IMR-90 (cell line): ENCODE data around the gene GNAS-AS1. TPM values are rescaled to one million over a fixed set of nuclear protein-coding genes. Genes with fewer than 3 reads are reported as not detected.
A peak's percentile ranks its signal among the peaks of the same experiment; 100 is the strongest.

ENCODE experiments used
- ATAC-seq: fragments of 200-7000 bp; cut with Tn5 transposase; 2 replicates; pipeline ENCODE4 v1.9.1; 2020; ENCODE audit warnings: low read depth, mild to moderate bottlenecking, moderate library complexity
- BruUV-seq: library from RNA; stranded (reverse); fragments of 400-500 nt; replicated peaks from 2 replicates; lab custom pipeline; 2021; lab: Mats Ljungman, UMichigan
- CTCF ChIA-PET: fragments of 300-600 bp; formaldehyde crosslinking; extraction: SDS; loops from one replicate; lab custom pipeline; 2021; ENCODE audit warnings: antibody characterized with exemption; lab: Yijun Ruan, JAX
- POLR2A ChIA-PET: fragments of 300-600 bp; sonication (Branson Sonifier 250); formaldehyde crosslinking; loops from one replicate; lab custom pipeline; 2022; ENCODE audit warnings: antibody characterized with exemption; ENCODE audit not compliant: unreplicated experiment; lab: Charles Lee
- DNase-seq: peaks from one replicate; pipeline ENCODE4 v3.0.0; 2013
- H2AFZ ChIP-seq: replicated peaks from 2 replicates; pipeline ENCODE3; 2013; ENCODE audit warnings: low read length, mild to moderate bottlenecking; ENCODE audit not compliant: poor library complexity
- H2AK5ac ChIP-seq: 2 replicates; pipeline ENCODE4 v1.6.1; 2013; ENCODE audit warnings: low read depth, low read length, inconsistent platforms
- H2AK9ac ChIP-seq: replicated peaks from 2 replicates; pipeline ENCODE3; 2013; ENCODE audit warnings: mild to moderate bottlenecking, low read depth, low read length, moderate library complexity; ENCODE audit not compliant: poor library complexity
- H2BK120ac ChIP-seq: 2 replicates; pipeline ENCODE4 v1.6.1; 2013; ENCODE audit warnings: low read depth, low read length, inconsistent platforms
- H2BK15ac ChIP-seq: 3 replicates; pipeline ENCODE4 v1.6.1; 2013; ENCODE audit warnings: low read depth, low read length, inconsistent platforms
- H2BK20ac ChIP-seq: 2 replicates; pipeline ENCODE4 v1.6.1; 2013; ENCODE audit warnings: low read depth, mild to moderate bottlenecking, inconsistent platforms, low read length, moderate library complexity
- H2BK5ac ChIP-seq: 2 replicates; pipeline ENCODE4 v1.6.1; 2013; ENCODE audit warnings: mild to moderate bottlenecking, low read depth, low read length, inconsistent platforms; ENCODE audit not compliant: poor library complexity, severe bottlenecking
- H3K14ac ChIP-seq: replicated peaks from 2 replicates; pipeline ENCODE4 v1.6.1; 2013; ENCODE audit warnings: low read depth, low read length, inconsistent platforms
- H3K18ac ChIP-seq: 2 replicates; pipeline ENCODE4 v1.6.1; 2013; ENCODE audit warnings: low read depth, low read length, control low read depth
- H3K23ac ChIP-seq: 2 replicates; pipeline ENCODE4 v1.6.1; 2013; ENCODE audit warnings: low read depth, low read length, inconsistent platforms
- H3K27ac ChIP-seq: 2 replicates; pipeline ENCODE4 v1.5.1; 2013; ENCODE audit warnings: mild to moderate bottlenecking, control low read depth, low read length; ENCODE audit not compliant: insufficient read depth
- H3K27me3 ChIP-seq: 2 replicates; pipeline ENCODE4 v1.6.1; 2013; ENCODE audit warnings: low read length; ENCODE audit not compliant: control insufficient read depth, insufficient read depth
- H3K36me3 ChIP-seq: 2 replicates; pipeline ENCODE4 v1.6.1; 2013; ENCODE audit warnings: low read length, mixed read lengths; ENCODE audit not compliant: control insufficient read depth, insufficient read depth
- H3K4ac ChIP-seq: 2 replicates; pipeline ENCODE4 v1.6.1; 2013; ENCODE audit warnings: low read depth, low read length, inconsistent platforms
- H3K4me1 ChIP-seq: 2 replicates; pipeline ENCODE4 v1.6.1; 2013; ENCODE audit warnings: low read length, mixed read lengths; ENCODE audit not compliant: control insufficient read depth, insufficient read depth
- H3K4me2 ChIP-seq: 2 replicates; pipeline ENCODE4 v1.6.1; 2013; ENCODE audit warnings: low read depth, mild to moderate bottlenecking, control low read depth, low read length, moderate library complexity
- H3K4me3 ChIP-seq: 2 replicates; pipeline ENCODE4 v1.5.1; 2013; ENCODE audit warnings: low read depth, mild to moderate bottlenecking, control low read depth, low read length, moderate library complexity; ENCODE audit not compliant: insufficient read depth
- H3K56ac ChIP-seq: 2 replicates; pipeline ENCODE4 v1.6.1; 2013; ENCODE audit warnings: low read length, inconsistent platforms; ENCODE audit not compliant: insufficient read depth; ENCODE audit errors: extremely low read depth
- H3K79me1 ChIP-seq, 2 experiments: 2 replicates each; pipeline ENCODE4 v1.6.1; 2013; ENCODE audit warnings: low read length in 2 of 2, inconsistent platforms in 1 of 2, low read depth in 1 of 2
- H3K9ac ChIP-seq: 2 replicates; pipeline ENCODE4 v1.6.1; 2013; ENCODE audit warnings: low read depth, low read length, control low read depth
- H3K9me1 ChIP-seq: 2 replicates; pipeline ENCODE4 v1.6.1; 2013; ENCODE audit warnings: low read length, inconsistent platforms; ENCODE audit not compliant: insufficient read depth
- H3K9me3 ChIP-seq: 2 replicates; pipeline ENCODE4 v1.6.1; 2013; ENCODE audit warnings: low read length; ENCODE audit not compliant: control insufficient read depth, insufficient read depth
- H4K20me1 ChIP-seq: 2 replicates; pipeline ENCODE4 v1.6.1; 2013; ENCODE audit warnings: low read length, inconsistent platforms; ENCODE audit not compliant: insufficient read depth
- H4K5ac ChIP-seq: 2 replicates; pipeline ENCODE4 v1.6.1; 2013; ENCODE audit warnings: mild to moderate bottlenecking, low read depth, low read length, control low read depth
- H4K8ac ChIP-seq, 2 experiments: 2 replicates each; pipeline ENCODE4 v1.6.1; 2013; ENCODE audit warnings: low read depth in 2 of 2, low read length in 2 of 2, control low read depth in 1 of 2, inconsistent platforms in 1 of 2
- H4K91ac ChIP-seq: 2 replicates; pipeline ENCODE4 v1.6.1; 2013; ENCODE audit warnings: low read depth, low read length, inconsistent platforms; ENCODE audit not compliant: insufficient read depth
- BHLHE40 ChIP-seq: fragments of 150-350 bp; IDR thresholded peaks from 2 replicates; pipeline ENCODE4 v1.6.1; 2016; ENCODE audit warnings: mild to moderate bottlenecking, low read depth, low read length
- CEBPB ChIP-seq: IDR thresholded peaks from 2 replicates; pipeline ENCODE4 v1.6.1; 2012; ENCODE audit warnings: low read depth, low read length, improper control_type of control experiment
- CHD1 ChIP-seq: IDR thresholded peaks from 2 replicates; pipeline ENCODE4 v1.6.1; 2012; ENCODE audit warnings: low read depth, low read length, improper control_type of control experiment
- FOS ChIP-seq: fragments of 150-350 bp; IDR thresholded peaks from 2 replicates; pipeline ENCODE4 v1.6.1; 2016; ENCODE audit warnings: low read depth, low read length
- MAZ ChIP-seq: IDR thresholded peaks from 2 replicates; pipeline ENCODE4 v1.6.1; 2012; ENCODE audit warnings: low read depth, mild to moderate bottlenecking, low read length, improper control_type of control experiment, moderate library complexity, borderline replicate concordance
- MXI1 ChIP-seq: IDR thresholded peaks from 2 replicates; pipeline ENCODE4 v1.6.1; 2012; ENCODE audit warnings: low read depth, mild to moderate bottlenecking, low read length, moderate library complexity, borderline replicate concordance
- NFE2L2 ChIP-seq: fragments of 150-350 bp; IDR thresholded peaks from 2 replicates; pipeline ENCODE4 v1.6.1; 2016; ENCODE audit warnings: low read depth, mild to moderate bottlenecking, low read length
- POLR2A ChIP-seq: IDR thresholded peaks from 2 replicates; pipeline ENCODE4 v1.6.1; 2012; ENCODE audit warnings: mild to moderate bottlenecking, low read depth, low read length
- RAD21 ChIP-seq: IDR thresholded peaks from 2 replicates; pipeline ENCODE4 v1.6.1; 2012; ENCODE audit warnings: low read length, improper control_type of control experiment
- RCOR1 ChIP-seq: IDR thresholded peaks from 2 replicates; pipeline ENCODE4 v1.6.1; 2012; ENCODE audit warnings: mild to moderate bottlenecking, low read length, improper control_type of control experiment; ENCODE audit not compliant: insufficient replicate concordance
- RFX5 ChIP-seq: IDR thresholded peaks from 2 replicates; pipeline ENCODE4 v1.8.0; 2012; ENCODE audit warnings: low read depth, mild to moderate bottlenecking, low read length, moderate library complexity
- WGBS, 2 experiments: methylation state at CpG; one replicate each; pipeline versions ENCODE4 v1.1.5 to v1.1.7; 2013; ENCODE audit warnings: missing lambda C conversion rate in 2 of 2; ENCODE audit not compliant: insufficient read length in 1 of 2; ENCODE audit errors: extremely low coverage in 2 of 2; 5-methylcytosine and 5-hydroxymethylcytosine counted together
- dilution Hi-C: fragments of 300-500 bp; cut with HindIII; formaldehyde crosslinking; loops from one replicate; pipeline ENCODE4 v1.14.3; 2018; ENCODE audit warnings: low sequenced_read_pairs; ENCODE audit not compliant: unreplicated experiment
- in situ Hi-C: fragments of 300-500 bp; cut with MboI; formaldehyde crosslinking; loops from 3 replicates; pipeline ENCODE4 v1.14.3; 2019; ENCODE audit warnings: low sequenced_read_pairs, inconsistent platforms, mixed read lengths
- intact Hi-C: fragments of 100-400 bp; cut with micrococcal nuclease; formaldehyde crosslinking; loops from 2 replicates; pipeline ENCODE4 v1.10.0; 2022
- polyA plus RNA-seq, 3 experiments: library from polyadenylated mRNA; depleted of rRNA; stranded (reverse); fragments of >200 nt; gene quantifications; 2 replicates each; pipeline ENCODE4 v1.2.3, GENCODE V29; 2012; ENCODE audit warnings: low replicate concordance in 1 of 3
- total RNA-seq: library from RNA; depleted of rRNA; stranded (reverse); fragments of >200 nt; gene quantifications from 2 replicates; pipeline ENCODE4 v1.2.3, GENCODE V29; 2012
- TF ChIP-seq, protein P1 (sequence below): conservative IDR thresholded peaks from 2 replicates; pipeline ENCODE4 v1.5.1; 2012; ENCODE audit warnings: mild to moderate bottlenecking, low read depth, low read length, improper control_type of control experiment
- TF ChIP-seq, protein P2 (sequence below): fragments of 150-350 bp; IDR thresholded peaks from 2 replicates; pipeline ENCODE4 v1.6.1; 2017; ENCODE audit warnings: mild to moderate bottlenecking, antibody characterized with exemption, low read length, low read depth
- TF ChIP-seq, protein P3 (sequence below): fragments of 150-350 bp; IDR thresholded peaks from 2 replicates; pipeline ENCODE4 v1.6.1; 2016; ENCODE audit warnings: low read depth, mild to moderate bottlenecking, low read length, moderate library complexity, borderline replicate concordance

Gene GNAS-AS1
- total and polyA plus RNA-seq, 2 of the 4 experiments (the other 2 are of a cell fraction) = 0.54 to 0.60 TPM

DNA sequence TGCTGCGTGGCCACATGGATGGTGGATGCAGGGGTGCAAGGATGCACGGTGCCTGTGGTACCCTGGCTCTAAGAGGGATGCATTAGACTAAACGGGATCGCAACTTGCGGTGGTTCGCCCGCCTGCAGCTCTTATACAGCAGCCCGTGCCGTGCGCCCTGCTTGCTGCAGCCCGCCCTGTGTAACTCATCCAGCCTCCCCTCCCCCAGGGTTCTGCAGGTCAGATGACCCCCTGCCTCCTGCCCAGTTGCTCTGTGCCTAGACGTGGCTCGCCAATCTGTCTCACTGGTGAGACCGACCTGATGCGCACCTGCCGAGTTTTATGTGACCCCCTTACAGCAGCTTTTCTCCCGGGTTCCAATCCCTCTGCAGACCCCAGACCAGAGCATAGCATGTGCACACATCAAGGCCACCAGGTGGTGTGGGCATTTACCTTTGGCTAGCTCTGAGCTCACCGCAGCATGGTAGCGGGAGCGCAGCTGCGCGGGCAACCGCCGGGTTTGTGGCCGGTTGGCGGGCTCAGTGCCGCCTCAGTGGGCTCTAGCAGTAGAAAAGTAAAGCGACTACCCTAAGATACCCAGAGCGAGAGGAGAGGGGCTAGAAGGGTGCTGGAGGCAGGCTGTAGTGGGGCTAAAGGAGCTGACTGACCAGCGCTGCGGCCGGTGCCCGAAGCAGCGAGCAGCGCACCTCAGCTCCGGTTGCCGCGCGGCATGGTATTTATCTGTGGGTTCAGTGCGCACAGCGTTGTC is 693 bp upstream of the GNAS-AS1 start:
- H3K23ac ChIP-seq = no peak overlapping the region
- H2AFZ ChIP-seq = peak overlapping the region; percentile 89
- no TSS peak for BruUV-seq
- H2BK120ac ChIP-seq = no peak overlapping the region
- ChIA-PET POLR2A (no interaction called here), CTCF (interaction anchor here (1.3 kb wide), 1 partner anchor 15 kb away, joined by 5 read pairs; no protein-coding TSS in a partner anchor)
- 0 out of 2 replicates have a peak, but pooled peaks cover 2% of the 10 kb centered on the region for H3K9me1 ChIP-seq
- H3K4me2 ChIP-seq = peak overlapping the region; percentile 78
- H2BK20ac ChIP-seq = no peak overlapping the region
- H2AK9ac ChIP-seq = no peak overlapping the region
- no peak overlapping the region for H3K14ac ChIP-seq
- no peaks in the 10 kb centered on the region; the same call in 1 of the 2 replicates for H4K20me1 ChIP-seq
- DNase-seq (no peak), ATAC-seq (no peak; the same call in 1 of the 2 replicates)
- H3K27me3 ChIP-seq = peaks cover 38% of the 10 kb centered on the region
- H3K36me3 ChIP-seq = no peaks in the 10 kb centered on the region
- no peak overlapping the region for H3K4ac ChIP-seq
- no peak overlapping the region for H2AK5ac ChIP-seq
- WGBS, 2 experiments = 66% methylated on average over 9 of the region's 41 CpGs; no CpG with 5 or more reads in 1 of the 2 experiments
- dilution Hi-C loops (no loop called here), intact Hi-C loops (loop anchor here (5.0 kb wide), 1 partner anchor 159 kb away; the partner anchor contains the start of gene NPEPL1), in situ Hi-C loops (loop anchor here (10.0 kb wide), 2 partner anchors 377 to 627 kb away; partner anchors contain the start of gene ANKRD60)
- no peak overlapping the region for H3K27ac ChIP-seq
- H3K79me1 ChIP-seq = peaks cover 0 to 17% of the 10 kb centered on the region in 2 experiments; a peak in 3 of 4 replicates
- H3K9me3 ChIP-seq = no peaks in the 10 kb centered on the region
- no peak overlapping the region; the same call in 1 of the 2 replicates for H4K91ac ChIP-seq
- no peak overlapping the region for H3K56ac ChIP-seq
- H3K4me1 ChIP-seq = peaks cover 2% of the 10 kb centered on the region; the same call in 1 of the 2 replicates
- H3K9ac ChIP-seq = no peak overlapping the region
- H2BK15ac ChIP-seq = no peak overlapping the region
- peak overlapping the region; percentile 91 for H4K5ac ChIP-seq
- H2BK5ac ChIP-seq = no peak overlapping the region
- H3K4me3 ChIP-seq = peak overlapping the region; percentile 88
- no peak overlapping the region for H3K18ac ChIP-seq
- peak overlapping the region; percentile 75 to 86 for H4K8ac ChIP-seq
- TF ChIP-seq CHD1 (no peak), BHLHE40 (no peak), CEBPB (no peak), MAZ (no peak), MXI1 (no peak), RAD21 (no peak), RCOR1 (no peak), POLR2A (no peak), NFE2L2 (no peak), FOS (no peak), RFX5 (no peak)
- TF ChIP-seq, protein P1, sequence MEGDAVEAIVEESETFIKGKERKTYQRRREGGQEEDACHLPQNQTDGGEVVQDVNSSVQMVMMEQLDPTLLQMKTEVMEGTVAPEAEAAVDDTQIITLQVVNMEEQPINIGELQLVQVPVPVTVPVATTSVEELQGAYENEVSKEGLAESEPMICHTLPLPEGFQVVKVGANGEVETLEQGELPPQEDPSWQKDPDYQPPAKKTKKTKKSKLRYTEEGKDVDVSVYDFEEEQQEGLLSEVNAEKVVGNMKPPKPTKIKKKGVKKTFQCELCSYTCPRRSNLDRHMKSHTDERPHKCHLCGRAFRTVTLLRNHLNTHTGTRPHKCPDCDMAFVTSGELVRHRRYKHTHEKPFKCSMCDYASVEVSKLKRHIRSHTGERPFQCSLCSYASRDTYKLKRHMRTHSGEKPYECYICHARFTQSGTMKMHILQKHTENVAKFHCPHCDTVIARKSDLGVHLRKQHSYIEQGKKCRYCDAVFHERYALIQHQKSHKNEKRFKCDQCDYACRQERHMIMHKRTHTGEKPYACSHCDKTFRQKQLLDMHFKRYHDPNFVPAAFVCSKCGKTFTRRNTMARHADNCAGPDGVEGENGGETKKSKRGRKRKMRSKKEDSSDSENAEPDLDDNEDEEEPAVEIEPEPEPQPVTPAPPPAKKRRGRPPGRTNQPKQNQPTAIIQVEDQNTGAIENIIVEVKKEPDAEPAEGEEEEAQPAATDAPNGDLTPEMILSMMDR = no peak
- TF ChIP-seq, protein P2, sequence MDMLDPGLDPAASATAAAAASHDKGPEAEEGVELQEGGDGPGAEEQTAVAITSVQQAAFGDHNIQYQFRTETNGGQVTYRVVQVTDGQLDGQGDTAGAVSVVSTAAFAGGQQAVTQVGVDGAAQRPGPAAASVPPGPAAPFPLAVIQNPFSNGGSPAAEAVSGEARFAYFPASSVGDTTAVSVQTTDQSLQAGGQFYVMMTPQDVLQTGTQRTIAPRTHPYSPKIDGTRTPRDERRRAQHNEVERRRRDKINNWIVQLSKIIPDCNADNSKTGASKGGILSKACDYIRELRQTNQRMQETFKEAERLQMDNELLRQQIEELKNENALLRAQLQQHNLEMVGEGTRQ = no peak
- TF ChIP-seq, protein P3, sequence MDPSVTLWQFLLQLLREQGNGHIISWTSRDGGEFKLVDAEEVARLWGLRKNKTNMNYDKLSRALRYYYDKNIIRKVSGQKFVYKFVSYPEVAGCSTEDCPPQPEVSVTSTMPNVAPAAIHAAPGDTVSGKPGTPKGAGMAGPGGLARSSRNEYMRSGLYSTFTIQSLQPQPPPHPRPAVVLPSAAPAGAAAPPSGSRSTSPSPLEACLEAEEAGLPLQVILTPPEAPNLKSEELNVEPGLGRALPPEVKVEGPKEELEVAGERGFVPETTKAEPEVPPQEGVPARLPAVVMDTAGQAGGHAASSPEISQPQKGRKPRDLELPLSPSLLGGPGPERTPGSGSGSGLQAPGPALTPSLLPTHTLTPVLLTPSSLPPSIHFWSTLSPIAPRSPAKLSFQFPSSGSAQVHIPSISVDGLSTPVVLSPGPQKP = no peak
